Measurements from ENCODE around the gene SERPINE2. TPM values are rescaled to one million over a fixed set of nuclear protein-coding genes. Genes with fewer than 3 reads are reported as not detected.

SERPINE2 gene
- polyA plus RNA-seq, 3 donors: not detected

GRCh38 chr2:223944703-223945531, 94.2 kb downstream of the SERPINE2 start, which contains the start of gene WDFY1:
Gene WDFY1 (minus strand): TSS chr2:223945335. CDS start chr2:223945284, 51 bp downstream.
- Mint-ChIP-seq H3K27ac (peak within 1 kb of the TSS; percentile 87 to 96 (median 93)), H3K9me3 (peaks cover 0 to 2% (median under 1%) of the 10 kb centered on the region in 7 donors), H3K4me1 (peaks cover 36% of the 10 kb centered on the region), H3K4me3 (peak within 1 kb of the TSS; percentile 97 to 98), H3K36me3 (peaks cover under 1 to 8% of the 10 kb centered on the region in 2 donors), H3K27me3 (ENCODE audit: low read depth in 3 of 3) (peaks cover 0 to 5% (median 0%) of the 10 kb centered on the region in 3 donors)
- Histone ChIP-seq H3K36me3 (replicated peaks in 1 of 2; ENCODE audit: control insufficient read depth in 1 of 2, insufficient read depth in 2 of 2, low read length in 2 of 2) (no peaks in the 10 kb centered on the region), H3K9me3 (replicated peaks in 1 of 2; ENCODE audit: control insufficient read depth in 1 of 2, insufficient read depth in 1 of 2, low read length in 2 of 2) (no peaks in the 10 kb centered on the region), H3K9ac (ENCODE audit: insufficient read depth, low read length, poor library complexity, severe bottlenecking) (peak within 1 kb of the TSS; percentile 99), H3K79me2 (ENCODE audit: insufficient read depth, low read length) (peaks cover 58% of the 10 kb centered on the region), H3K4me1 (ENCODE audit: control insufficient read depth in 1 of 2, insufficient read depth in 2 of 2, low read length in 2 of 2) (peaks cover 8 to 24% of the 10 kb centered on the region in 2 donors), H3K4me3 (replicated peaks in 1 of 3; ENCODE audit: low read depth in 2 of 3, low read length in 3 of 3) (peak within 1 kb of the TSS; percentile 61 to 95 (median 81)), H4K20me1 (ENCODE audit: insufficient read depth, low read length) (peaks cover 37% of the 10 kb centered on the region), H2AFZ (ENCODE audit: insufficient read depth, low read depth, low read length, poor library complexity, severe bottlenecking) (peak within 1 kb of the TSS; percentile 91), H3K4me2 (replicated peaks; ENCODE audit: extremely low read depth, low read length, poor library complexity, severe bottlenecking) (peak within 1 kb of the TSS; percentile 92), H3K27me3 (ENCODE audit: control insufficient read depth in 2 of 2, insufficient read depth in 2 of 2, low read length in 2 of 2) (no peaks in the 10 kb centered on the region), H3K27ac (ENCODE audit: low read depth in 1 of 2, low read length in 2 of 2) (peak within 1 kb of the TSS; percentile 63 to 96)
- DNase-seq: peak; percentile 77 to 80 (median 80)
- TF ChIP-seq CTCF (IDR thresholded peaks at IDR 0.05): no peak
- under 1% methylated on average over 82 of the region's 87 CpGs for WGBS (ENCODE audit: insufficient coverage)
- intact Hi-C loops (cut with micrococcal nuclease): loop anchor here in 1 of 2 donors (5.0 kb wide), 1 partner anchor 48 kb away; no protein-coding TSS in a partner anchor

DNA sequence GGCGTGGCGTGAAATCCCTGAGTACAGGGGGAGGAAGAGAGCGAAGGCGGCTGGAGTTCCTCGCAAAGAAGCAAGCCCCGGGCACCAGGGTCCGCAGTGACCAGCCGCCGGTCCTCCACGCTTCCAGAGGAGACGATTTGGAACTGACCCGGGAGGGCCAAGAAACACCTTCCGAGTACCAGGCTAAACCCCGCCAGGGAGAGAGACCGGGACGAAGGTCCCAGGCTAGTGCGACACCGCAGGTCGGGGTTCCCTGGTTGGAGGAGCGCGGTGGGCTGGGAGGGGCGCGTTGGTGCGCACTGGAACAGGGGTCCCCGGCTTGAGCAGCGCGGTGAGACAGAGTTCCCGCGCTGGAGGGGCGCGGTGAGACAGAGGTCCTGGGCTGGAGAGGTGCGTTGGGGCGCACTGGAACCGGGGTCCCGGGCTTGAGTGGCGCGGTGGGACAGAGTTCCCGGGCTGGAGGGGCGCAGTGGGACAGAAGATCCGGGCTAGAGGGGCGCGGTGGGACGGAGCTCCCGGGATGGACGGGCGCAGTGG, 94.9 kb downstream of the SERPINE2 start:
- H3K36me3 ChIP-seq (replicated peaks in 1 of 2; ENCODE audit: control insufficient read depth in 1 of 2, insufficient read depth in 2 of 2, low read length in 2 of 2): no peaks in the 10 kb centered on the region
- no peak for TF ChIP-seq CTCF (IDR thresholded peaks at IDR 0.05)
- Mint-ChIP-seq H3K9me3 (peaks cover 0 to 9% (median 5%) of the 10 kb centered on the region in 7 donors), H3K36me3 (peaks cover 5 to 14% of the 10 kb centered on the region in 2 donors), H3K4me3 (peak overlapping the region; percentile 97 to 98), H3K27ac (peak overlapping the region; percentile 87 to 96 (median 93)), H3K4me1 (peaks cover 36% of the 10 kb centered on the region), H3K27me3 (ENCODE audit: low read depth in 3 of 3) (peaks cover 0 to 5% (median 0%) of the 10 kb centered on the region in 3 donors)
- H3K27ac ChIP-seq (ENCODE audit: low read depth in 1 of 2, low read length in 2 of 2): peak overlapping the region; percentile 63 to 96
- H3K4me3 ChIP-seq (replicated peaks in 1 of 3; ENCODE audit: low read depth in 2 of 3, low read length in 3 of 3): peak overlapping the region; percentile 61 to 95 (median 81)
- peak overlapping the region; percentile 92 for H3K4me2 ChIP-seq (replicated peaks; ENCODE audit: extremely low read depth, low read length, poor library complexity, severe bottlenecking)
- H3K9ac ChIP-seq (ENCODE audit: insufficient read depth, low read length, poor library complexity, severe bottlenecking): peak overlapping the region; percentile 99
- peaks cover 44% of the 10 kb centered on the region for H4K20me1 ChIP-seq (ENCODE audit: insufficient read depth, low read length)
- H3K4me1 ChIP-seq (ENCODE audit: control insufficient read depth in 1 of 2, insufficient read depth in 2 of 2, low read length in 2 of 2): peaks cover 10 to 27% of the 10 kb centered on the region in 2 donors
- peaks cover 65% of the 10 kb centered on the region for H3K79me2 ChIP-seq (ENCODE audit: insufficient read depth, low read length)
- under 1% methylated on average over 46 of the region's 46 CpGs for WGBS (ENCODE audit: insufficient coverage)
- H2AFZ ChIP-seq (ENCODE audit: insufficient read depth, low read depth, low read length, poor library complexity, severe bottlenecking): peak overlapping the region; percentile 91
- no peaks in the 10 kb centered on the region for H3K9me3 ChIP-seq (replicated peaks in 1 of 2; ENCODE audit: control insufficient read depth in 1 of 2, insufficient read depth in 1 of 2, low read length in 2 of 2)
- DNase-seq: peak in 2 of 3 donors; percentile 16 to 18
- H3K27me3 ChIP-seq (ENCODE audit: control insufficient read depth in 2 of 2, insufficient read depth in 2 of 2, low read length in 2 of 2): no peaks in the 10 kb centered on the region
- intact Hi-C loops (cut with micrococcal nuclease): loop anchor here in 1 of 2 donors (5.0 kb wide), 1 partner anchor 47 kb away; no protein-coding TSS in a partner anchor

All from CD14-positive monocyte (primary cell).